ES-I3 (cell line): ENCODE measurements around the gene DUSP8.

ENCODE experiments used
- H3K36me3 ChIP-seq: 2 replicates; pipeline ENCODE4 v1.6.1; 2013; ENCODE audit warnings: mild to moderate bottlenecking, low read length, control low read depth, moderate library complexity; ENCODE audit not compliant: insufficient read depth
- H3K4me1 ChIP-seq: 2 replicates; pipeline ENCODE4 v1.6.1; 2013; ENCODE audit warnings: mild to moderate bottlenecking, control low read depth, low read length; ENCODE audit not compliant: insufficient read depth
- H3K9ac ChIP-seq: 2 replicates; pipeline ENCODE4 v1.6.1; 2013; ENCODE audit warnings: low read depth, mild to moderate bottlenecking, low read length, moderate library complexity
- H3K9me3 ChIP-seq: 2 replicates; pipeline ENCODE4 v1.6.1; 2013; ENCODE audit warnings: mild to moderate bottlenecking, low read length, moderate library complexity; ENCODE audit not compliant: control insufficient read depth, insufficient read depth

DUSP8 gene

DNA sequence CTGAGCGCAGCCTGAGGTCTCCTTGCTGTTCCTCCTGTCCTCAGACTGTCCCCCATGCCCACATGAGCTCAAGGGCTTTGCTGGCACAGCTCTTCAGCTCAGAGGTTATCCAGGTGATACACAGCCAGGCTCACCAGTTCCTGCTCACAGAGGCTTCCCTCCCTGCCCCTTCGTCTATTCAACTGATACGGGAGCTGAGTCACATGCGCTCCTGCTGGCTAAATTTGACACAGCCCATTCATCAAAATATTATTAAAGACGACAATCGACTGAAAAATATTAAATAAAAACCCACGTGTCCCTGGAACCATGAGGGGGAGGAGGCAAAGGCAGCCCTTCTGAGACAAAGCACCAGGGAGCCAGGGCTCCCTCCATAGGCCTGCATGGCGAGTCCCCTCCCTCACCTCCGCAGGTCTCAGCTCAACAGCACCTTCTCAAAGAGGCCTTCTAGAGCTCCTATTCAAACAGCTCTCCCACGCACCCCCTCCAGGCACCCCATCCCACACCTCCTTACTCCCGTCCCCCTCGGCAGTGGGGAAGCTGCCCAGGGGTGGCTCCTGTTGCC lies 40.5 kb downstream of the DUSP8 start:
- Histone ChIP-seq H3K4me1 (no peaks in the 10 kb centered on the region), H3K9me3 (no peaks in the 10 kb centered on the region), H3K36me3 (no peaks in the 10 kb centered on the region), H3K9ac (no peak overlapping the region)

GRCh38 chr11:1530686-1531448 lies 41.2 kb downstream of the DUSP8 start:
- Histone ChIP-seq H3K9me3 (no peaks in the 10 kb centered on the region), H3K4me1 (no peaks in the 10 kb centered on the region), H3K36me3 (no peaks in the 10 kb centered on the region), H3K9ac (no peak overlapping the region)

- Histone ChIP-seq H3K9ac (no peak overlapping the region), H3K9me3 (no peaks in the 10 kb centered on the region), H3K36me3 (no peaks in the 10 kb centered on the region), H3K4me1 (no peaks in the 10 kb centered on the region)
Measured at GRCh38 chr11:1529774-1530173, 42.3 kb downstream of the DUSP8 start.

- Histone ChIP-seq H3K4me1 (no peaks in the 10 kb centered on the region), H3K36me3 (no peaks in the 10 kb centered on the region), H3K9ac (no peak overlapping the region), H3K9me3 (no peaks in the 10 kb centered on the region)
Measured at GRCh38 chr11:1529286-1529685, 42.8 kb downstream of the DUSP8 start.

GRCh38 chr11:1528710-1529109 lies 43.4 kb downstream of the DUSP8 start:
- Histone ChIP-seq H3K36me3 (no peaks in the 10 kb centered on the region), H3K9ac (no peak overlapping the region), H3K9me3 (no peaks in the 10 kb centered on the region), H3K4me1 (no peaks in the 10 kb centered on the region)

- Histone ChIP-seq H3K9ac (no peak overlapping the region), H3K36me3 (no peaks in the 10 kb centered on the region), H3K4me1 (no peaks in the 10 kb centered on the region), H3K9me3 (no peaks in the 10 kb centered on the region)
Measured at GRCh38 chr11:1526785-1527184, 45.3 kb downstream of the DUSP8 start.

DNA sequence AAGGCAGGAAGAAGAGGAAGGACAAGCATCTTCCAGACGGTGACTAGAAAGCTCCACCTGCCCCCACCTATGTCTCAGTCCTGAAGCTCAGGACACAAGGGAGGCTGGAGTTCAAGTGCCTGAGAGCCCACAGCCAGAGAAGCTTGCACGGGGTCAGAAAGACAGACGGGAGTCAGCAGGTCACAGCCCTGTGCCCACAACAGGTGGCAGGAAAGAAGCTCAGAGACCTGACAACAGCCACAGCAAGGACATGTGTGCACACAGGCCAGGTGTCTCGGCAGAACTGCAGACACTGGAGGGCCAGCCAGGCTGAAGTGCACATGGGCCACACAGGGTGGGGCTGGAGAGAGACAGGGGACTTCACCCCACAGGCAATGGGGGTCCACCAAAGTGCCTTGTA lies 48.3 kb downstream of the DUSP8 start:
- H3K9me3 ChIP-seq: no peaks in the 10 kb centered on the region
- no peak overlapping the region for H3K9ac ChIP-seq
- no peaks in the 10 kb centered on the region for H3K36me3 ChIP-seq
- no peaks in the 10 kb centered on the region for H3K4me1 ChIP-seq

DNA sequence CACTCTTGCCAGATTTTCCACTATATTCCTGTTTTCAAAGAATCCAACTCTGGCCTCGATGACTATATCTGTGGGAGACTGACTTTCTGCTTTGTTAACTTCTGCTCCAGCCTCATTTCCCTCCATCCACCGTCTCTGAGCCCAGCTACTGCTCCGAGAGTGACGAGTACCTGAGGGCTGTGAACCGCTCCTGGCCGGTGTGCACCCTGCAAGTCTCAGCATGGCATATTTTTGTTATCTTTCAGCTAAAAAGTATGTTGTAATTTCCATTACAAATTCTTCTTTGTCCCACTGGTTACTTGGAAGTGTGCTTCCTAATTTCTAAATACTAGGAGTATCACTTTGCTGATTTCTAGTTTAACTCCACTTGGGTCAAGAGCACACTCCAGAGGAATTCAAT lies 49.0 kb downstream of the DUSP8 start:
- no peaks in the 10 kb centered on the region for H3K36me3 ChIP-seq
- H3K4me1 ChIP-seq: no peaks in the 10 kb centered on the region
- no peak overlapping the region for H3K9ac ChIP-seq
- no peaks in the 10 kb centered on the region for H3K9me3 ChIP-seq

GRCh38 chr11:1522081-1522424 lies 50.0 kb downstream of the DUSP8 start:
- no peaks in the 10 kb centered on the region for H3K9me3 ChIP-seq
- H3K9ac ChIP-seq: no peak overlapping the region
- H3K4me1 ChIP-seq: no peaks in the 10 kb centered on the region
- H3K36me3 ChIP-seq: no peaks in the 10 kb centered on the region

DNA sequence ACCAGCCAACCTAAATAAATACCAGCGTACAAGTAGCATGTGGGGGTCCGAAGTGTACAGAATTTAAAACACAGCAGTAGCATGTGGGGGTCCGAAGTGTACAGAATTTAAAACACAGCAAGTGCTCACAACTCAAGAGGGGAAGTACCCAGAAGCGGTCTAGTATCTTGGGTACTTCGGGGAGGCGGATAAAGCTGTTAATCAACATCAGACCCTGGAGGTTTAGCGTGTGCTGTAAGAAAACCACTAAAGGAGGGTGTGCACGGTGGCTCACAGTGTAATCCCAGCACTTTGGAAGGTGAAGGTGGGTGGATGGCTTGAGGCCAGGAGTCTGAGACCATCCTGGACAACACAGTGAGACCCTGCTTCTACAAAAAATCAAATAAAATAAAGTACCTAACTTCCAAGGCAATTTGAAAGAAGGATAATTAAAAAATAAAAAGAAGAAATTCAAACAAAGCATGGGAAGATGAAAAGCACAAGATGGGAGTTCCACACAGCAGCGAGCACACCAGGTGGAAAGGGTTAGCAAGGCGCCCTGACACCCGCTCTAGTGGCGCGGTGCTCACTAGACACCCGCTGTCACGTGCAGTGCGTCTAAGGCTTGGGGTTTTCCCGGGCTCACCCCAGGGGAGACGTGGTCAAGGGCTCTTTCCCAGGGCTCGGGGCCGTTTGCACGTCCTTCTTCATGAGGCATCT lies 50.5 kb downstream of the DUSP8 start:
- no peaks in the 10 kb centered on the region for H3K4me1 ChIP-seq
- no peaks in the 10 kb centered on the region for H3K9me3 ChIP-seq
- H3K9ac ChIP-seq: no peak overlapping the region
- H3K36me3 ChIP-seq: no peaks in the 10 kb centered on the region

- H3K9me3 ChIP-seq: no peaks in the 10 kb centered on the region
- no peaks in the 10 kb centered on the region for H3K36me3 ChIP-seq
- H3K9ac ChIP-seq: no peak overlapping the region
- H3K4me1 ChIP-seq: no peaks in the 10 kb centered on the region
Measured at GRCh38 chr11:1520663-1521267, 51.3 kb downstream of the DUSP8 start.

GRCh38 chr11:1520209-1520662 lies 51.8 kb downstream of the DUSP8 start:
- H3K9me3 ChIP-seq: no peaks in the 10 kb centered on the region
- H3K4me1 ChIP-seq: peaks cover 2% of the 10 kb centered on the region; the same call in 1 of the 2 replicates
- H3K9ac ChIP-seq: no peak overlapping the region
- no peaks in the 10 kb centered on the region for H3K36me3 ChIP-seq

- no peak overlapping the region for H3K9ac ChIP-seq
- peaks cover 2% of the 10 kb centered on the region; the same call in 1 of the 2 replicates for H3K4me1 ChIP-seq
- H3K9me3 ChIP-seq: no peaks in the 10 kb centered on the region
- H3K36me3 ChIP-seq: no peaks in the 10 kb centered on the region
Measured at GRCh38 chr11:1519028-1520010, 52.8 kb downstream of the DUSP8 start.

DNA sequence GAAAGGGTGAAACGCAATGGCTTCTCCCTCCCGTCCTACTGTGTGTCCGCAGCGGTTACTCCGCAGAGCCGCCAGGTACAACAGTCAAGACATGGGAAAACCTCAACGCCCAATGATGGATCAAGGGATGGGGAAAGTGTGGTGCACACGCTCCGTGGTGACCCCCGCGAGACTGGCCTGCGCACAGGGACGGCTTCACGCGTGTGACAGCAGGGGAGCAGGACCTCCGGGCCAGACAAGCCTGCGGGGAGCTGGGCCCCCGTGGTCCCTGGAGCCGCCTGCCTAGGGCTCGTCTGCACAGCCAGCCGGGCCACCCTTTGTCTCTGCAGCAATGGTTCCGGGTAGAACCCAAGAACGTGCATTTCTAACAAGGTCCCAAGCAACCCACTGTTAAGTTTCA lies 53.8 kb downstream of the DUSP8 start:
- no peaks in the 10 kb centered on the region for H3K9me3 ChIP-seq
- no peak overlapping the region for H3K9ac ChIP-seq
- no peaks in the 10 kb centered on the region for H3K36me3 ChIP-seq
- H3K4me1 ChIP-seq: peaks cover 5% of the 10 kb centered on the region
